ENCODE results near the gene GPBP1. TPM values are rescaled to one million over a fixed set of nuclear protein-coding genes. Genes with fewer than 3 reads are reported as not detected.
"Not testable (repeated sequence)": the region's sequence is repeated elsewhere in the genome, so short reads cannot be mapped to it uniquely, and the experiment has no call there.

The GPBP1 gene
- total RNA-seq, 2 donors from 2014 or later: 88.3 to 91.1 TPM

- Mint-ChIP-seq H3K4me1 (ENCODE audit: low read depth in 2 of 2) (peaks cover 58 to 69% of the 10 kb centered on the region in 2 donors), H3K36me3 (peaks cover 6% of the 10 kb centered on the region), H3K4me3 (peak overlapping the region; percentile 35), H3K27me3 (no peaks in the 10 kb centered on the region), H3K9me3 (no peaks in the 10 kb centered on the region), H3K27ac (peak overlapping the region in 1 of 2 donors; percentile 56)
- ATAC-seq (no peak), DNase-seq (ENCODE audit: low spot score) (no peak)
Observed at GRCh38 chr5:57185313-57185712, 11.5 kb downstream of the GPBP1 start.

GRCh38 chr5:57186194-57186593 is 12.3 kb downstream of the GPBP1 start:
- peaks cover 50 to 60% of the 10 kb centered on the region in 2 donors for H3K4me1 Mint-ChIP-seq (ENCODE audit: low read depth in 2 of 2)
- no peak for ATAC-seq
- no peaks in the 10 kb centered on the region for H3K9me3 Mint-ChIP-seq
- H3K27me3 Mint-ChIP-seq: no peaks in the 10 kb centered on the region
- H3K27ac Mint-ChIP-seq: peak overlapping the region in 1 of 2 donors; percentile 50
- peak overlapping the region; percentile 21 for H3K4me3 Mint-ChIP-seq
- DNase-seq (ENCODE audit: low spot score): no peak
- H3K36me3 Mint-ChIP-seq: peaks cover 6% of the 10 kb centered on the region

- H3K9me3 Mint-ChIP-seq; H3K36me3 Mint-ChIP-seq; DNase-seq (ENCODE audit: low spot score); ATAC-seq; H3K27me3 Mint-ChIP-seq: not testable (repeated sequence)
- Mint-ChIP-seq H3K4me3 (peak overlapping the region; percentile 67), H3K4me1 (ENCODE audit: low read depth in 2 of 2) (peaks cover 55 to 70% of the 10 kb centered on the region in 2 donors), H3K27ac (peak overlapping the region; percentile 22 to 41)
Observed at GRCh38 chr5:57187977-57188376, 14.1 kb downstream of the GPBP1 start.

- peaks cover 62 to 78% of the 10 kb centered on the region in 2 donors for H3K4me1 Mint-ChIP-seq (ENCODE audit: low read depth in 2 of 2)
- peak overlapping the region; percentile 7 for H3K4me3 Mint-ChIP-seq
- ATAC-seq (no peak), DNase-seq (ENCODE audit: low spot score) (no peak)
- H3K36me3 Mint-ChIP-seq: peaks cover 6% of the 10 kb centered on the region
- peak overlapping the region in 1 of 2 donors; percentile 1 for H3K27ac Mint-ChIP-seq
- H3K9me3 Mint-ChIP-seq: no peaks in the 10 kb centered on the region
- no peaks in the 10 kb centered on the region for H3K27me3 Mint-ChIP-seq
Observed at GRCh38 chr5:57189515-57189914, 15.7 kb downstream of the GPBP1 start.

GRCh38 chr5:57190593-57190992 is 16.7 kb downstream of the GPBP1 start:
- DNase-seq (ENCODE audit: low spot score) (no peak), ATAC-seq (no peak)
- Mint-ChIP-seq H3K27me3 (no peaks in the 10 kb centered on the region), H3K36me3 (peaks cover 10% of the 10 kb centered on the region), H3K4me1 (ENCODE audit: low read depth in 2 of 2) (peaks cover 65 to 75% of the 10 kb centered on the region in 2 donors), H3K9me3 (no peaks in the 10 kb centered on the region), H3K4me3 (no peak overlapping the region), H3K27ac (no peak overlapping the region)

GRCh38 chr5:57191163-57191562 is 17.3 kb downstream of the GPBP1 start:
- Mint-ChIP-seq H3K27ac (no peak overlapping the region), H3K9me3 (no peaks in the 10 kb centered on the region), H3K4me3 (no peak overlapping the region), H3K36me3 (peaks cover 10% of the 10 kb centered on the region), H3K4me1 (ENCODE audit: low read depth in 2 of 2) (peaks cover 62 to 70% of the 10 kb centered on the region in 2 donors), H3K27me3 (no peaks in the 10 kb centered on the region)
- DNase-seq (ENCODE audit: low spot score) (no peak), ATAC-seq (no peak)

GRCh38 chr5:57191986-57192385 is 18.1 kb downstream of the GPBP1 start:
- no peak overlapping the region for H3K4me3 Mint-ChIP-seq
- no peaks in the 10 kb centered on the region for H3K27me3 Mint-ChIP-seq
- peaks cover 10% of the 10 kb centered on the region for H3K36me3 Mint-ChIP-seq
- peaks cover 54 to 63% of the 10 kb centered on the region in 2 donors for H3K4me1 Mint-ChIP-seq (ENCODE audit: low read depth in 2 of 2)
- DNase-seq (ENCODE audit: low spot score) (no peak), ATAC-seq (no peak)
- no peaks in the 10 kb centered on the region for H3K9me3 Mint-ChIP-seq
- no peak overlapping the region for H3K27ac Mint-ChIP-seq

GRCh38 chr5:57192832-57193231 is 19.0 kb downstream of the GPBP1 start:
- peak overlapping the region; percentile 56 for H3K4me3 Mint-ChIP-seq
- H3K27me3 Mint-ChIP-seq; DNase-seq (ENCODE audit: low spot score); H3K9me3 Mint-ChIP-seq; ATAC-seq: not testable (repeated sequence)
- peaks cover 10% of the 10 kb centered on the region for H3K36me3 Mint-ChIP-seq
- H3K27ac Mint-ChIP-seq: peak overlapping the region; percentile 58 to 69
- H3K4me1 Mint-ChIP-seq (ENCODE audit: low read depth in 2 of 2): peaks cover 48 to 60% of the 10 kb centered on the region in 2 donors

- H3K4me1 Mint-ChIP-seq (ENCODE audit: low read depth in 2 of 2): peaks cover 42 to 55% of the 10 kb centered on the region in 2 donors
- H3K4me3 Mint-ChIP-seq: peak overlapping the region; percentile 56
- H3K27ac Mint-ChIP-seq: peak overlapping the region; percentile 57 to 69
- no peaks in the 10 kb centered on the region for H3K9me3 Mint-ChIP-seq
- H3K27me3 Mint-ChIP-seq: no peaks in the 10 kb centered on the region
- DNase-seq (ENCODE audit: low spot score): no peak
- peak in 1 of 2 donors; percentile 83 for ATAC-seq
- peaks cover 10% of the 10 kb centered on the region for H3K36me3 Mint-ChIP-seq
Observed at GRCh38 chr5:57193757-57194413, 20.0 kb downstream of the GPBP1 start.

GRCh38 chr5:57194653-57195052 is 20.8 kb downstream of the GPBP1 start:
- H3K36me3 Mint-ChIP-seq: peaks cover 10% of the 10 kb centered on the region
- no peaks in the 10 kb centered on the region for H3K27me3 Mint-ChIP-seq
- ATAC-seq: no peak
- H3K4me3 Mint-ChIP-seq: no peak overlapping the region
- H3K27ac Mint-ChIP-seq: peak overlapping the region in 1 of 2 donors; percentile 33
- peaks cover 38 to 56% of the 10 kb centered on the region in 2 donors for H3K4me1 Mint-ChIP-seq (ENCODE audit: low read depth in 2 of 2)
- DNase-seq (ENCODE audit: low spot score): no peak
- H3K9me3 Mint-ChIP-seq: no peaks in the 10 kb centered on the region

GRCh38 chr5:57195060-57195459 is 21.2 kb downstream of the GPBP1 start:
- Mint-ChIP-seq H3K27me3 (no peaks in the 10 kb centered on the region), H3K27ac (peak overlapping the region in 1 of 2 donors; percentile 33), H3K4me1 (ENCODE audit: low read depth in 2 of 2) (peaks cover 39 to 56% of the 10 kb centered on the region in 2 donors), H3K9me3 (no peaks in the 10 kb centered on the region), H3K36me3 (peaks cover 10% of the 10 kb centered on the region), H3K4me3 (no peak overlapping the region)
- ATAC-seq (no peak), DNase-seq (ENCODE audit: low spot score) (no peak)

- peak overlapping the region in 1 of 2 donors; percentile 50 for H3K27ac Mint-ChIP-seq
- no peak overlapping the region for H3K4me3 Mint-ChIP-seq
- H3K27me3 Mint-ChIP-seq: no peaks in the 10 kb centered on the region
- peaks cover 24 to 56% of the 10 kb centered on the region in 2 donors for H3K4me1 Mint-ChIP-seq (ENCODE audit: low read depth in 2 of 2)
- no peaks in the 10 kb centered on the region for H3K9me3 Mint-ChIP-seq
- ATAC-seq (no peak), DNase-seq (ENCODE audit: low spot score) (no peak)
- H3K36me3 Mint-ChIP-seq: peaks cover under 1% of the 10 kb centered on the region
Observed at GRCh38 chr5:57199866-57200265, 26.0 kb downstream of the GPBP1 start.

GRCh38 chr5:57202811-57203210 is 29.0 kb downstream of the GPBP1 start:
- no peaks in the 10 kb centered on the region for H3K9me3 Mint-ChIP-seq
- H3K27ac Mint-ChIP-seq: peak overlapping the region; percentile 49 to 63
- ATAC-seq: no peak
- DNase-seq (ENCODE audit: low spot score): no peak
- peaks cover 42 to 65% of the 10 kb centered on the region in 2 donors for H3K4me1 Mint-ChIP-seq (ENCODE audit: low read depth in 2 of 2)
- no peak overlapping the region for H3K4me3 Mint-ChIP-seq
- H3K27me3 Mint-ChIP-seq: no peaks in the 10 kb centered on the region
- H3K36me3 Mint-ChIP-seq: no peaks in the 10 kb centered on the region

- Mint-ChIP-seq H3K9me3 (no peaks in the 10 kb centered on the region), H3K4me3 (no peak overlapping the region), H3K27me3 (no peaks in the 10 kb centered on the region), H3K36me3 (no peaks in the 10 kb centered on the region), H3K27ac (no peak overlapping the region), H3K4me1 (ENCODE audit: low read depth in 2 of 2) (peaks cover 52 to 72% of the 10 kb centered on the region in 2 donors)
- ATAC-seq: no peak
- no peak for DNase-seq (ENCODE audit: low spot score)
Observed at GRCh38 chr5:57207007-57207653, 33.3 kb downstream of the GPBP1 start.
